CD4-positive, alpha-beta T cell treated with Interleukin-4 for 1 hour (primary cell): ENCODE measurements around the gene ATG4A.

Experiments
- DNase-seq, 2 donors: peaks; one replicate each; pipeline ENCODE4 v3.0.0-alpha.2; 2020 to 2022

The ATG4A gene

GRCh38 chrX:108123591-108124366 is 32.2 kb downstream of the ATG4A start:
- no peak for DNase-seq

- no peak for DNase-seq
Observed at GRCh38 chrX:108126661-108127060, 35.1 kb downstream of the ATG4A start.

DNA sequence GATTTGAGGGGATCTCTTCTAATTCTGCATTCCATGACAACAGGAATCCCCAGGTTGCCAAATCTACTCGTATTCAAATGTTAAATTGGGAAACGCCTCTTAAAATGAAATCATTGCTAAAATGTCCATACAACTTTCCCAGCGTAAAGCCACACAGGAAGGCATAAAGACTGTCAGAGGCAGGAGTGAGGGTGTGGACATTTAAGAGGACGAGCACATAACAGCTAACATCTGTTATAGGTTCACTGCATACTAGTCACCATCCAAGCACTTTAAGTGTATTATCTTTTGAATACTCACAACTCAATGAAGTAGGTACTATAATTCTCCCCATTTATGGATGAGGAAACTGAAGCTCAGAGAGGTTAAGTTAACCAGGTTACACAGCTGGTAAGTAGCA is 35.6 kb downstream of the ATG4A start:
- DNase-seq: no peak

GRCh38 chrX:108130889-108131288 is 39.3 kb downstream of the ATG4A start:
- DNase-seq: no peak

GRCh38 chrX:108131471-108131870 is 39.9 kb downstream of the ATG4A start:
- DNase-seq: no peak

DNA sequence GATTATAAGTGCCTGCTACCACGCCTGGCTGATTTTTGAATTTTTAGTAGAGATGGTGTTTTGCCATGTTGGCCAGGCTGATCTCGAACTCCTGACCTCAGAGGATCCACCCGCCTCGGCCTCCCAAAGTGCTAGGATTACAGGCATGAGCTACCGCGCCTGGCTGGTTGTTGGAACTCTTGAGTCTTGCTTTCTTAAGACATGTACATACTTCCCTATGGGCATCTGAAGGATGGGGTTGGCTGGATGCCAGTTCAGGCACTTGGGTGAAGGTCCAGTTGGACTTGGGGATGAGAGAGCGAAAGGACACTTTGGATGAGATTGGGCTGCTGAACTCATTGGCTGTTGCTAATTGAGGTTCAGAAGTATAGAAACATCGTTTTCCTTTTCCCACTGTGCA is 40.5 kb downstream of the ATG4A start:
- no peak for DNase-seq

- DNase-seq: no peak
Observed at GRCh38 chrX:108132876-108133275, 41.3 kb downstream of the ATG4A start.

DNA sequence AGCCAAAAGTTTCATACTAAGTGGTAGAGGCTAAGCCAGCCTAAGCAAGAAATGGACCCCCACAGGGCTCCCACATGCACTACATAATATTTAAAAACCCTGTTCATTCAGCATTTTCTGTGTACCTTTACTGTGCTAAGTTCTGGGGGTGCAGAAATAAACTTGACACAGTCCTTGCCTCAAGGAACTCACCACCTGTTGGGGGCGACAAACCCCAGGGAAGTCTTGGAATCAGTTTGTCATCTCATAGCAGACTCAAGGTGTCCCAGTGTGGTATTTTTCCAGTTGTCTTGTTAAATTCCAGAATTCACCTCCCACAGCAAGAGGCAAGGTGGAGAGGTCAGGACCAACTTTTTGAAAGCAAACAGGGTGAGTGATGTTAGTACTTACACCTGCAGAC is 43.1 kb downstream of the ATG4A start:
- DNase-seq: no peak

- peak in 1 of 2 donors; percentile 4 for DNase-seq
Observed at GRCh38 chrX:108138814-108139702, 47.5 kb downstream of the ATG4A start.

DNA sequence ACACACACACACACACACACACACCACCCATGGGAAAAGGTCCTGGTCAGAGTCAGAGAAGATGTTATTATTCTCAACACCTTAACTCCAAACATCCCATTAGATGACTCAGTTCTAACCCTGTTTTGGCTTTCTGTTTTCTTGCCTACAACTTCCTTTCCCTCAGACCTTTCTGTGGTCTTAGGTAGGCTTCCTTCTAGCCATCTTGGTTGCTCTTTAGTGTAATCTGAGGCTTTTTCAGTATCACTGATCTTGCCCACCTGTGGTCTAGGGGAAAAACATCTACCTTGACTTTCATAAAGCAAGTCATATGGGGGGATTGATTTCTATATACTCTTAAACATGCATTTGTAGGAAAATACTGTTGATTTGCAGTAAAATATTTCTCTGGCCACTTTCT is 56.9 kb downstream of the ATG4A start:
- no peak for DNase-seq

GRCh38 chrX:108156082-108156481 is 64.5 kb downstream of the ATG4A start:
- no peak for DNase-seq

GRCh38 chrX:108156934-108157466 is 65.4 kb downstream of the ATG4A start:
- DNase-seq: no peak

DNA sequence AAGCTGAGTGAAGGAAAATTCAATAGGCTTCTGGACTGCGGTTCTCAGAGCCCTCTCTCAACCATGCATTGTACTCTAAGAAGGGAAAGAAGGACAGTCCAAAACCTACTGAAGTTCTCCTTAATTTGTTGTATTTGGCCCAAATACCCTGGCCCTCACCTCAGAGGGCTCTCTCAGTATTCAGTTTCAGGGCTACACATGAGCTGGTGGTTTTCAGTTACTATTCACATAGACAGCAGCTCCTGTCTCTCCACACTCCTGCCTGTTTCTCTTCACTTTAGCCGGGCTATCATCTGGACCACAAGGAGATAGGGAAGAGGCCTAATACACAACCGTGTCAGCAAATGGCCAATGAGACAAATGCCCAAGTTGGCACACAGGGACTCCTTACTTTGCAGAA is 66.0 kb downstream of the ATG4A start:
- no peak for DNase-seq

- no peak for DNase-seq
Observed at GRCh38 chrX:108159028-108159670, 67.6 kb downstream of the ATG4A start.

DNA sequence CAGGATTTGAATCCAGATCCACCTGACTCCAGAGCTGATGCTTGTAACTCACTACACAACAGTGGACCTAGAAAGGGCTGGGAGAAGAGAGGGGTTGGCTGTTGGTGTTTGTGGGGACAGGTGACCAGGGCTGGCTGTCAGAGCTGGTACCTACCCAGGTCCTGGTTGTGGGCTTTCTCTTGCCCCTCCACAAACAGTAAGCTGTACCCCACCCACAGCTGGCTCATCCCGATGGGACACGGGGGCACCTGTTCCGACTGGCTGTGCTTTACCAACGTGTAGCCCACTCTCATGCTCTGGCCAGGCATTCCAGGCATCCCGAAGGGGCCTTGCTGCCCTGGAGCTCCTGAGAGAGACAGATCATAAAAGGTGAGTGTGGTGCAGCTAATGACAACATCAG is 68.7 kb downstream of the ATG4A start:
- no peak for DNase-seq

DNA sequence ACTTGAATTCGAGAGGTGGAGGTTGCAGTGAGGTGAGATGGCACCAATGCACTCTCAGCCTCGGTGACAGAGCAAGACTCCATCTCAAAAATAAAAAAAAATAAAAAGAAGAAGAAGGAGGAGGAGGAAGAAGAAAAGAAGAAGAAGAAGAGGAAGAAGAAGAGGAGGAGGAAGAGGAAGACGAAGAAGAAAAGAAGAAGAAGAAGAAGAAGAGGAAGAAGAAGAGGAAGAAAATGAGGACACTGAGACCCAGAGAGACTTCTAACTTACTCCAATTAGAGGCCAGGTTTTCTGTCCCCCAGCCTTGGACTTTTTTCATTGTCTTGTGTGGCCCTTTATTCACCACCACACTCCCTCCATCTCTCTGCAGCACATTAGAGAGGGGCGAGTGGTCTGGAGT is 70.7 kb downstream of the ATG4A start:
- DNase-seq: no peak

DNA sequence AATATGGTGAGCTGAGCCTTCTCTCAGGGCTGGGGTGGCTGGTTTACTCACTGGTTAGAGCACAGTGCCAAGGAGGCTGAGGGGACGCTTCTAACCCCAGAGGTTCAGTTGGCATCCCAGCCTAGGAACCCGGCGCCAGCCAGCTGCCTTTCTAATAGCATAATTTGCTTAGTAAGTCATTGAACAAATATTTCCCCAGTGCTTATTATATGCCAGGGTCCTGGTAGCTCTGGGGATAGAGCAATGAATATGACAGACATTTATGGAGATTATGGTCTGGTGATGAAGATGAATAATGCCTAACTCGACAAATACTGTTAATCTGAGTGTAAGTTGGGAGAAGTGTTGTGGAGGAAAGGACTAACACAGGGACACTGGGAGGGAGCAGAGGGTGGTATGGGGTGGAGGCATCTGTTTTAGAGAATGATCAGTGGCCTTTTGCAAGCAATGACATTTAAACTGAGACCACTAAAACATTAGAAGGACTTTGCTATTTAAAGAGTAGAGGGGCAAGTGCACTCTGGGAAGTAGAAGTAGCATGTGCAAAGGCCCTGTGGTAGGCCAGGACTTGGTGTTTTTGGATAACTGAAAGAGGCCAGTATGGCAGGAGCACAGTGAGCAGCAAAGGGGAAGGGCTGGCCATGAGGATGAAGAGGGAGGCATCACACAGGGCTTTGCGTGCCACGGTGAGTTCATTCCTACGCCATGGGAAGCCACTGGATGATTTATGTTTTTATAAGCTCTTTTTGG is 71.9 kb downstream of the ATG4A start:
- no peak for DNase-seq

DNA sequence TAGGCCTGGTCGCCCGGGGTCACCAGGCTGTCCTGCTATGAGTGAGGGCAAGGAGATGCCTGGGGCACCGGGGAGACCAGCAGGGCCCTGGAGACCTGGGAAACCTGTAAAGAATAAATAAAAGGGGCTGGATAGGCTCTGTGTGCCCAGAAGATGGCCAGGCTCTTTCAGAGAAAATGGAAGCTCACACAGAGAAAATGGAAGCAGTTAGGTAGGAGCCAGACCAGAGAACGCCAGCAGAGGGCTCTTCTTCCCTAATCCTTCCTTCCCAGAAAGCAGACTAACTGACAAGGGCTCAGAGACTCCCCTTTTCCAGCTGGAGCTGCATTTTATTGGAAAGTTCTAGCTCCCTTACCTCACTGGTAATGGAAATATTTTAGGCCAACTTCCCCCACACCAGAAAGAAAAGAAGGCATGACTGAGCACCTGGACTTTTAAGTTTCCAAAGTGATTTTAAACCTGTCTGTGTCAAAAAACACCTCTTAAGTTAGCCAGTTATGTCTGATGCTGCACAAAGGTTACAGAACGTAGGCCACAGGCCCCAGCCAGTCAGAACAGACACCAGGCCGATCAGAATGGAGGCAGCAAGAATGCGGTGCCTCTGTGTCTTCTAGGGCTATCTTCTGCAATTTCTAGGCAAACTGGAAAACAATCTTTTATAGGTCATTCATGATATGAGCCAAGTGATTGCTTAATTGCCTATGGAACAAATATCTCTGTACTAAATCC is 74.0 kb downstream of the ATG4A start:
- DNase-seq: no peak

DNA sequence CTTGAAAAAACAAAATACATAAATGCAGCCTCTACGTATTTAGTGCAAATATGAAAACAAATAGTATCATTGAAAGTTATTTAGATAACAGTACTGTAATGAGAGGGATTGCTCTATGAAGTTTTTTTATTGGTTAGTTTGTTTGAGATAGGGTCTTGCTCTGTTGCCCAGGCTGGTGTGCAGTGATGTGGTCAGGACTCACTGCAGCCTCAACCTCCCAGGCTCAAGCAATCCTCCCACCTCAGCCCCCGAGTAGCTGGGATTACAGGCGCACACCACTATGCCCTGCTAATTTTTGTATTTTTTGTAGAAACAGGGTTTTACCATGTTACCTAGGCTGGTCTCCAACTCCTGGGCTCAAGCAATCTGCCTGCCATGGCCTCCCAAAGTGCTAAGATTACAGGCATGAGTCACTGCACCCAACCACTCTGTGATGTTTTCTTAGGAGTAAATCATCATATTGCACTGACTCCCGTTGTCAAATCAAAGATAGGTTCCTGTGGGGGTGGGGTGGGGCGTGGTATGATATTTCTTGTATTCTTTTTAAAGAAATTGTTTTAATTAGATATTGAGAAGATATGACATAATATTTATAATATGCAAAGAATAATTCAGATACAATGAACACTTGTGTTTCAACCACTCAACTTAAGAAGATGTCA is 75.8 kb downstream of the ATG4A start:
- no peak for DNase-seq

DNA sequence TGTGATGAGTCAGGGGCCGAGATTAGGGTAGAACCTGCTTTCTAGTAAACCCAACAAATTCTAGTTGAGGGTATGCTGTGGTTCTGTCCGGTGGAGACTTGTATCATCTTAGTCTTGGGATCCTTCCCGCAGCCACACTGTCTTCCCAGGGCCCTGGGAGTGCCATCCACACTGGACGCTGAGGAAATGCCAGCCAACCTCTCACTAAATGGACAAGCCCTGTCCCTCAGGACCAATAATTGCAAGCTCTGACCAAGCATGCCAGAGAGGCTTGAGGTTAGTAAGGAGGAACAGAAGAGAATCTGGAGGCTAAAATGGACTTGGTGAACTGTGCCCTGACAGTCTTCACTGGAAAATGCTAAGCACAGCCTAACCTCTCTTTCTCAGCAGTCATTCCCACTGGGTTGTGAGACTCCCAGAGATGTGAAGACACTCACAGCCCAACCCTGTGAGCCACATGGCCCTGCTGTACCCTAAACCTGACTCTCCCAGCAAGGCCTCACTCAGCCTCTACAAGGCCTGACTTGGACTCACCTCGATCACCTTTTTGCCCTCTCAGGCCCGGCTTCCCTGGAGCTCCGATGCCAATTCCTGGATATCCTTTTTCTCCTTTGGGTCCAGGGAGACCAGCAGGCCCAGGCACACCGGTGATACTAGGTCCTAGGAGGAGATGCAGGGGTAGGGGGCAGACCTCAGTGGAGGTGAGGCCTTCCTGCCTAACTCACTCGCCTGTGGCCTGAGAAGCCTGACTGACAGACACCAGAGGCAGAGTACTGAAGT is 77.6 kb downstream of the ATG4A start:
- no peak for DNase-seq

DNA sequence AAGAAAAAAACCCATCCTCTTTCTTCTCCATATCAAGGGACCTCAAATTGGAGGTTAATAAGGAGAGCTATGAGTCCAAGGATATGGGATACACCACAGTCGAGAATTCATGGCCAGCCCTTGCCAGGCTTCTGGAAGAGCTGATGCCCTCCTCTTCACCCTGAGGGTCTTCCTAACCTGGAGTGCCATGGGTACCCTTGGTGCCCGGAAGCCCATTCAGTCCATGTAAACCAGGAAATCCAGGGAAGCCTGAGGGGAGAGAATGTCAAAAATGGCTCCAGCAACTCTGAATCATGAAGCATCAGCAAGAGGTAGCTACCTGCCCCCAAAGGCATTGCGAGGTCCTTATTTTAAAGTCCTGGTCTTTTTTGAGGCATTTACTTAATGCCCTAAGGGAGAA is 78.2 kb downstream of the ATG4A start:
- no peak for DNase-seq
